HCT116 (cell line): Measurements from ENCODE around the gene MYORG. TPM values are rescaled to one million over a fixed set of nuclear protein-coding genes. Genes with fewer than 3 reads are reported as not detected.

ENCODE experiments used
- ATAC-seq: fragments of 200-7000 bp; cut with Tn5 transposase; 2 replicates; pipeline ENCODE4 v1.9.1; 2020; ENCODE audit warnings: mild to moderate bottlenecking, moderate library complexity
- BruUV-seq: library from RNA; stranded (reverse); fragments of 400-500 nt; replicated peaks from 2 replicates; lab custom pipeline; 2021; lab: Mats Ljungman, UMichigan
- CTCF ChIA-PET: fragments of 300-600 bp; sonication (Branson Sonifier 250); formaldehyde crosslinking; loops from one replicate; lab custom pipeline; 2021; ENCODE audit warnings: antibody characterized with exemption; lab: Charles Lee
- POLR2A ChIA-PET: fragments of 300-600, 350-600 bp; sonication (Branson Sonifier 250); formaldehyde crosslinking; loops from one replicate; lab custom pipeline; 2021; ENCODE audit warnings: antibody characterized with exemption; lab: Charles Lee
- RAD21 ChIA-PET, 2 experiments: fragments of 300-600 bp; sonication (Branson Sonifier 250); formaldehyde crosslinking; loops; one replicate each; lab custom pipeline; 2023; ENCODE audit warnings: low total read pairs in 2 of 2; ENCODE audit not compliant: uncharacterized antibody in 2 of 2, unreplicated experiment in 2 of 2, low non-redundant PET in 1 of 2; lab: Charles Lee
- DNase-seq: peaks from one replicate; pipeline ENCODE4 v3.0.0-alpha.2; 2010; ENCODE audit warnings: low read depth, low spot score
- H2AFZ ChIP-seq: fragments of 200-600 bp; shearing (Covaris generic), sonication (generic); 2 replicates; pipeline ENCODE4 v1.6.1; 2017; ENCODE audit warnings: low read depth, mixed run types, mixed read lengths, antibody characterized with exemption, low read length; ENCODE audit not compliant: poor library complexity, severe bottlenecking
- H3K27ac ChIP-seq: 2 replicates; pipeline ENCODE4 v1.5.1; 2012; ENCODE audit warnings: low read depth, low read length
- H3K27me3 ChIP-seq: fragments of 200-600 bp; sonication (generic); 2 replicates; pipeline ENCODE4 v1.6.1; 2016; ENCODE audit warnings: mixed run types, low read length, mixed read lengths; ENCODE audit not compliant: insufficient read depth
- H3K36me3 ChIP-seq, 2 experiments: fragments of 200-500 bp in 1 of 2; fragments of 200-600 bp in 1 of 2; sonication (Bioruptor generic) in 1 of 2; sonication (generic) in 1 of 2; 2 replicates each; pipeline versions ENCODE4 v1.5.1 to v1.6.1; 2014 to 2016; ENCODE audit warnings: low read length in 2 of 2, inconsistent platforms in 1 of 2, mixed read lengths in 1 of 2, mixed run types in 1 of 2; ENCODE audit not compliant: insufficient read depth in 2 of 2, control insufficient read depth in 1 of 2
- H3K4me1 ChIP-seq, 2 experiments: fragments of 200-600 bp in 1 of 2; sonication (generic) in 1 of 2; 2 replicates each; pipeline versions ENCODE4 v1.5.1 to v1.6.1; 2012 to 2017; ENCODE audit warnings: low read length in 2 of 2, inconsistent platforms in 1 of 2, mild to moderate bottlenecking in 1 of 2, mixed read lengths in 1 of 2, mixed run types in 1 of 2, moderate library complexity in 1 of 2; ENCODE audit not compliant: insufficient read depth in 2 of 2, control insufficient read depth in 1 of 2
- H3K4me2 ChIP-seq: fragments of 200-600 bp; sonication (generic); 2 replicates; pipeline ENCODE4 v1.6.1; 2017; ENCODE audit warnings: mixed run types, low read length, mixed read lengths
- H3K4me3 ChIP-seq, 2 experiments: fragments of 200-600 bp in 1 of 2; sonication (generic) in 1 of 2; replicated peaks in 1 of 2; 2 replicates each; pipeline ENCODE4 v1.5.1; 2011 to 2016; ENCODE audit warnings: low read length in 2 of 2, control low read depth in 1 of 2, low read depth in 1 of 2, mild to moderate bottlenecking in 1 of 2, mixed read lengths in 1 of 2, mixed run types in 1 of 2
- H3K79me2 ChIP-seq: fragments of 200-600 bp; sonication (generic); 2 replicates; pipeline ENCODE4 v1.6.1; 2017; ENCODE audit warnings: mild to moderate bottlenecking, mixed run types, low read length, moderate library complexity, mixed read lengths; ENCODE audit not compliant: insufficient read depth
- H3K9ac ChIP-seq: fragments of 200-600 bp; sonication (generic); 2 replicates; pipeline ENCODE4 v1.6.1; 2016; ENCODE audit warnings: low read length, mixed read lengths
- H3K9me2 ChIP-seq: fragments of 200-600 bp; sonication (generic), shearing (Covaris generic); 2 replicates; pipeline ENCODE4 v1.6.1; 2017; ENCODE audit warnings: mixed run types, mild to moderate bottlenecking, moderate library complexity; ENCODE audit not compliant: insufficient read depth
- H3K9me3 ChIP-seq, 2 experiments: fragments of 200-500 bp in 1 of 2; fragments of 200-600 bp in 1 of 2; sonication (Bioruptor generic) in 1 of 2; sonication (generic) in 1 of 2; 2 replicates each; pipeline ENCODE4 v1.6.1; 2014 to 2017; ENCODE audit warnings: low read length in 2 of 2, mixed read lengths in 2 of 2, inconsistent platforms in 1 of 2, low read depth in 1 of 2, mild to moderate bottlenecking in 1 of 2, mixed run types in 1 of 2, moderate library complexity in 1 of 2; ENCODE audit not compliant: control insufficient read depth in 1 of 2, insufficient read depth in 1 of 2
- H4K20me1 ChIP-seq: fragments of 200-600 bp; sonication (generic), shearing (Covaris generic); 2 replicates; pipeline ENCODE4 v1.6.1; 2017; ENCODE audit warnings: mixed run types, mild to moderate bottlenecking, moderate library complexity; ENCODE audit not compliant: insufficient read depth
- CBX3 ChIP-seq: IDR thresholded peaks from 2 replicates; pipeline ENCODE4 v1.6.1; 2012; ENCODE audit warnings: low read depth
- CEBPB ChIP-seq: IDR thresholded peaks from 2 replicates; pipeline ENCODE4 v1.6.1; 2012; ENCODE audit warnings: low read depth
- EGR1 ChIP-seq: IDR thresholded peaks from 2 replicates; pipeline ENCODE4 v1.6.1; 2012; ENCODE audit warnings: low read depth
- EZH2phosphoT487 ChIP-seq: fragments of 200-600 bp; IDR thresholded peaks from 2 replicates; pipeline ENCODE4 v1.6.1; 2018; ENCODE audit warnings: antibody characterized with exemption, borderline replicate concordance
- FOSL1 ChIP-seq: IDR thresholded peaks from 2 replicates; pipeline ENCODE4 v1.6.1; 2012; ENCODE audit warnings: low read depth
- POLR2A ChIP-seq: IDR thresholded peaks from 2 replicates; pipeline ENCODE4 v1.7.0; 2011; ENCODE audit warnings: borderline replicate concordance; ENCODE audit not compliant: insufficient read depth, insufficient read length; ENCODE audit errors: extremely low read depth
- SP1 ChIP-seq: IDR thresholded peaks from 2 replicates; pipeline ENCODE4 v1.6.1; 2012; ENCODE audit warnings: low read depth
- SRF ChIP-seq: IDR thresholded peaks from 2 replicates; pipeline ENCODE4 v1.6.1; 2012; ENCODE audit warnings: low read depth
- YY1 ChIP-seq: IDR thresholded peaks from 2 replicates; pipeline ENCODE4 v1.6.1; 2011; ENCODE audit warnings: low read length, low read depth, moderate library complexity, mild to moderate bottlenecking; ENCODE audit not compliant: insufficient replicate concordance; ENCODE audit errors: extremely low read depth
- ZFX ChIP-seq: fragments of 450-650 bp; IDR thresholded peaks from 2 replicates; pipeline ENCODE4 v1.6.1; 2017
- ZNF274 ChIP-seq: fragments of 200-500 bp; sonication (Bioruptor generic); IDR thresholded peaks from 2 replicates; pipeline ENCODE4 v1.6.1; 2014; ENCODE audit warnings: mild to moderate bottlenecking, low read depth, low read length, inconsistent platforms
- intact Hi-C: fragments of 100-400 bp; cut with micrococcal nuclease; formaldehyde crosslinking; loops from 2 replicates; pipeline ENCODE4 v1.10.0; 2022
- total RNA-seq: library from RNA; stranded (reverse); gene quantifications from one replicate; pipeline ENCODE4 v1.2.1, GENCODE V29; 2021; ENCODE audit not compliant: unreplicated experiment
- TF ChIP-seq, protein P1 (sequence below), 3 experiments: fragments of 200-600 bp in 1 of 3; sonication (generic) in 1 of 3; IDR thresholded peaks in 2 of 3; conservative IDR thresholded peaks in 1 of 3; 2 replicates each; pipeline ENCODE4 v1.5.1; 2012 to 2017; ENCODE audit warnings: low read depth in 2 of 3, low read length in 2 of 3, antibody characterized with exemption in 1 of 3, borderline replicate concordance in 1 of 3, control low read depth in 1 of 3, mild to moderate bottlenecking in 1 of 3, mixed read lengths in 1 of 3, mixed run types in 1 of 3, moderate library complexity in 1 of 3; ENCODE audit not compliant: insufficient read depth in 1 of 3
- TF ChIP-seq, protein P2 (sequence below): IDR thresholded peaks from 2 replicates; pipeline ENCODE4 v1.6.1; 2012
- TF ChIP-seq, protein P3 (sequence below): IDR thresholded peaks from 2 replicates; pipeline ENCODE4 v1.6.1; 2011; ENCODE audit warnings: mild to moderate bottlenecking, low read length, moderate library complexity; ENCODE audit not compliant: insufficient replicate concordance; ENCODE audit errors: extremely low read depth

MYORG gene
- total RNA-seq, 1 experiment from 2014 or later: 8.5 TPM

DNA sequence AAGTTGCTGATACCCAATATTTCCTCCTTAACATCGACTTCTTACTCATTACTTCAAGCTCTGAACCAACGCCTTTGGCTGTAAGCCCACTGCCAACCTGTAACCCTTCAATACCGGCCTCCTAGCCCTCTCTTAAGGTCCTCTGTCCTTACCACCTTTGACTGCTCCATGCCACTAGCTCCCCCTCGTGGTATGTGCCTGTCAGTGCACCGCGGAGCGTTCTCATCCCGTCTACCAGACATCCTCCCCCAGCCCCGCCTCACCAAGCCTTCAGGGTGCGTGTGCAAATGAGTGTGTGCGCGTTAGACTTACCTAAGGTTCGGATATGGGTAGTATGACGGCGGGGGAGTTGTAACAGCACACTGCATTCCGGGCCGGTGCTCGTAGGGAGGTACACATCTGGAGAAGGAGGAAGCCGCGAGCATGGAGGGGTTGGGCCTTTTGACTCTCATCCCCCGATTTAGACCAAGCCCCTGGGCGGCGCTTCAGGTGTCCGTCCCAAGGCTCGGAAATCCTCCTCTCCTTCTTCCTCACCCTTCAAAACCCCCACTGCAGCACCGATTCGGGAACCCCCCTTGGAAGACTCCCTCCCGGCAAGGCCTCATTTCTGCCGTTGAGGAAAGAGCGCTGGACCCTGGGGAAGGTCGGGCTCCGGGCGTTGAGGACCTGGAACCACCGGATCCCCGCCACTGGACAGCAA is 2.8 kb upstream of the MYORG start:
- no peaks in the 10 kb centered on the region for H3K27me3 ChIP-seq
- BruUV-seq: no TSS peak
- H3K4me3 ChIP-seq: peak overlapping the region; percentile 36 to 56
- ATAC-seq (peak; percentile 52), DNase-seq (peak; percentile 77)
- ChIA-PET CTCF (interaction anchor here (0.6 to 6.7 kb wide), 13 partner anchors 9 to 755 kb away, joined by 3 to 54 read pairs (median 3); no protein-coding TSS in a partner anchor), POLR2A (no interaction called here), RAD21 (no interaction called here)
- H3K27ac ChIP-seq: peak overlapping the region; percentile 43; the same call in 1 of the 2 replicates
- H3K9me3 ChIP-seq: no peaks in the 10 kb centered on the region
- TF ChIP-seq, protein P1, sequence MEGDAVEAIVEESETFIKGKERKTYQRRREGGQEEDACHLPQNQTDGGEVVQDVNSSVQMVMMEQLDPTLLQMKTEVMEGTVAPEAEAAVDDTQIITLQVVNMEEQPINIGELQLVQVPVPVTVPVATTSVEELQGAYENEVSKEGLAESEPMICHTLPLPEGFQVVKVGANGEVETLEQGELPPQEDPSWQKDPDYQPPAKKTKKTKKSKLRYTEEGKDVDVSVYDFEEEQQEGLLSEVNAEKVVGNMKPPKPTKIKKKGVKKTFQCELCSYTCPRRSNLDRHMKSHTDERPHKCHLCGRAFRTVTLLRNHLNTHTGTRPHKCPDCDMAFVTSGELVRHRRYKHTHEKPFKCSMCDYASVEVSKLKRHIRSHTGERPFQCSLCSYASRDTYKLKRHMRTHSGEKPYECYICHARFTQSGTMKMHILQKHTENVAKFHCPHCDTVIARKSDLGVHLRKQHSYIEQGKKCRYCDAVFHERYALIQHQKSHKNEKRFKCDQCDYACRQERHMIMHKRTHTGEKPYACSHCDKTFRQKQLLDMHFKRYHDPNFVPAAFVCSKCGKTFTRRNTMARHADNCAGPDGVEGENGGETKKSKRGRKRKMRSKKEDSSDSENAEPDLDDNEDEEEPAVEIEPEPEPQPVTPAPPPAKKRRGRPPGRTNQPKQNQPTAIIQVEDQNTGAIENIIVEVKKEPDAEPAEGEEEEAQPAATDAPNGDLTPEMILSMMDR (IDR thresholded peaks at IDR 0.05 in 2 of 3, conservative IDR thresholded peaks at IDR 0.05 in 1 of 3; ENCODE audit: borderline replicate concordance in 1 of 3, insufficient read depth in 1 of 3, low read depth in 2 of 3, low read length in 2 of 3): peak in 2 of 3 experiments; percentile 97 to 99; a peak in 4 of 6 replicates
- TF ChIP-seq ZFX: no peak
- H2AFZ ChIP-seq: peak overlapping the region; percentile 84
- no peaks in the 10 kb centered on the region for H3K79me2 ChIP-seq
- H4K20me1 ChIP-seq: no peaks in the 10 kb centered on the region
- peaks cover 31 to 50% of the 10 kb centered on the region in 2 experiments for H3K4me1 ChIP-seq
- H3K4me2 ChIP-seq: peak overlapping the region; percentile 91
- H3K9ac ChIP-seq: peak overlapping the region; percentile 19; the same call in 1 of the 2 replicates
- no peaks in the 10 kb centered on the region for H3K36me3 ChIP-seq
- no peaks in the 10 kb centered on the region for H3K9me2 ChIP-seq
- intact Hi-C loops: loop anchor here (1.0 to 5.0 kb wide), 4 partner anchors 47 to 252 kb away; partner anchors contain the start of genes DCAF12 and UBAP1

DNA sequence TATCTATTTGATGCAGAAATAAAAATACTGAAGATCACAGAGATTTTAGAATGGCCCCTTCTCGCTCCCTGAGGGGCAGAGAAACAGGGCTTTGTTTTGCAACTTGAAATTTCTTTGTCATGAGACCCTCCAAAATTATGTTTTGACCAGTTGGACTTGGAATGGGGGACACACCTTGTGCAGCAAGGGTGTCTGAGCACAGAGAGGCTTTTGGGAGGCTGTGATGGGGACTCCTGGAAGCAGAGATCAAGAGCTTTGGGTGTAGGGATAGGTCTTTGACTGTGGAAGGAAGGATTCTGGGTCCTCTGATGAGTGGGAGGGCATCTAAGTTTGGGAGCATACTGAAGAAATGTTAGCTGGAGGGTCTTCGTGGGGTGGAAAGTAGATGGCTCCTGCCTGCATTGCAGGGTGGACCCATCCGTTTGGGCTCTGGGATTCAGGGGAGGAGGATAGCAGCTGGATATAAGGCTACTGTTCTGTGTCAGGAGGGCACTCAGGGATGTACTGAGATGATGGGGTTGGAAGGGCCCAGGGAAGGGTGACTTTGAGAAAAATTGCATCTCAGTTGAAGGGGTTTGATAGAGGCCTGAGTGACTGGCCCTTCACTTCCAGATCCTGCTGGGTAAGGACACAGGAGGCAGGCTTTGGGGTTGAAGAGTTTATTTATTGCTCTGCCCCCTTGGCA is 1.8 kb upstream of the MYORG start:
- RAD21 ChIA-PET: no interaction called here
- TF ChIP-seq, protein P2, sequence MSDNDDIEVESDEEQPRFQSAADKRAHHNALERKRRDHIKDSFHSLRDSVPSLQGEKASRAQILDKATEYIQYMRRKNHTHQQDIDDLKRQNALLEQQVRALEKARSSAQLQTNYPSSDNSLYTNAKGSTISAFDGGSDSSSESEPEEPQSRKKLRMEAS: no peak
- no peak for TF ChIP-seq FOSL1
- TF ChIP-seq EZH2phosphoT487: no peak
- no peak for TF ChIP-seq EGR1
- no peak for TF ChIP-seq CBX3
- no peak for TF ChIP-seq POLR2A
- TF ChIP-seq YY1: no peak
- TF ChIP-seq SRF: no peak
- TF ChIP-seq CEBPB: no peak
- TF ChIP-seq, protein P3, sequence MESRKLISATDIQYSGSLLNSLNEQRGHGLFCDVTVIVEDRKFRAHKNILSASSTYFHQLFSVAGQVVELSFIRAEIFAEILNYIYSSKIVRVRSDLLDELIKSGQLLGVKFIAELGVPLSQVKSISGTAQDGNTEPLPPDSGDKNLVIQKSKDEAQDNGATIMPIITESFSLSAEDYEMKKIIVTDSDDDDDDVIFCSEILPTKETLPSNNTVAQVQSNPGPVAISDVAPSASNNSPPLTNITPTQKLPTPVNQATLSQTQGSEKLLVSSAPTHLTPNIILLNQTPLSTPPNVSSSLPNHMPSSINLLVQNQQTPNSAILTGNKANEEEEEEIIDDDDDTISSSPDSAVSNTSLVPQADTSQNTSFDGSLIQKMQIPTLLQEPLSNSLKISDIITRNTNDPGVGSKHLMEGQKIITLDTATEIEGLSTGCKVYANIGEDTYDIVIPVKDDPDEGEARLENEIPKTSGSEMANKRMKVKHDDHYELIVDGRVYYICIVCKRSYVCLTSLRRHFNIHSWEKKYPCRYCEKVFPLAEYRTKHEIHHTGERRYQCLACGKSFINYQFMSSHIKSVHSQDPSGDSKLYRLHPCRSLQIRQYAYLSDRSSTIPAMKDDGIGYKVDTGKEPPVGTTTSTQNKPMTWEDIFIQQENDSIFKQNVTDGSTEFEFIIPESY: no peak
- no peak for TF ChIP-seq ZNF274
- no peak for TF ChIP-seq ZFX
- no peak for TF ChIP-seq SP1

More for the DNA sequence above, 1.8 kb upstream of the MYORG start:
- Histone ChIP-seq H3K9ac (no peak overlapping the region), H3K9me2 (no peaks in the 10 kb centered on the region), H3K79me2 (no peaks in the 10 kb centered on the region), H3K27me3 (no peaks in the 10 kb centered on the region), H2AFZ (no peak overlapping the region), H3K36me3 (no peaks in the 10 kb centered on the region), H3K4me1 (peaks cover 31 to 50% of the 10 kb centered on the region in 2 experiments), H3K4me3 (no peak overlapping the region), H4K20me1 (no peaks in the 10 kb centered on the region), H3K27ac (no peak overlapping the region), H3K4me2 (no peak overlapping the region; the same call in 1 of the 2 replicates), H3K9me3 (no peaks in the 10 kb centered on the region)
- ATAC-seq (no peak), DNase-seq (no peak)
- ChIA-PET POLR2A (no interaction called here), CTCF (interaction anchor here (0.6 to 6.7 kb wide), 12 partner anchors 9 to 754 kb away, joined by 3 to 54 read pairs (median 3); no protein-coding TSS in a partner anchor)
- no TSS peak for BruUV-seq
- intact Hi-C loops: loop anchor here (1.0 to 5.0 kb wide), 4 partner anchors 46 to 251 kb away; partner anchors contain the start of genes DCAF12 and UBAP1
